ENCODE measurements around the gene MYO5B.

MYO5B gene

GRCh38 chr18:50092245-50092805 is 102.6 kb downstream of the MYO5B start:
- no peak for TF ChIP-seq CTCF (IDR thresholded peaks at IDR 0.05)

GRCh38 chr18:50091509-50092244 is 103.3 kb downstream of the MYO5B start:
- TF ChIP-seq CTCF (IDR thresholded peaks at IDR 0.05) = no peak

GRCh38 chr18:50090370-50091312 is 104.3 kb downstream of the MYO5B start:
- no peak for TF ChIP-seq CTCF (IDR thresholded peaks at IDR 0.05)

- TF ChIP-seq CTCF (IDR thresholded peaks at IDR 0.05) = no peak
These were observed 105.2 kb downstream of the MYO5B start for GRCh38 chr18:50089702-50090101.

GRCh38 chr18:50083708-50084107 is 111.2 kb downstream of the MYO5B start:
- no peak for TF ChIP-seq CTCF (IDR thresholded peaks at IDR 0.05)

GRCh38 chr18:50080932-50081560 is 113.9 kb downstream of the MYO5B start:
- no peak for TF ChIP-seq CTCF (IDR thresholded peaks at IDR 0.05)

GRCh38 chr18:50080316-50080715 is 114.6 kb downstream of the MYO5B start:
- TF ChIP-seq CTCF (IDR thresholded peaks at IDR 0.05) = no peak

Measured in LNCAP (cell line).